ENCODE measurements around the gene PALD1. TPM values are rescaled to one million over a fixed set of nuclear protein-coding genes. Genes with fewer than 3 reads are reported as not detected.

Gene PALD1
- 15.9 TPM for total RNA-seq
- 10 to 100 TPM; 14.0 to 21.3 (median 18.3) TPM for polyA plus RNA-seq (ENCODE audit: insufficient read depth in 1 of 8, insufficient read length in 8 of 8, low replicate concordance in 1 of 8)
- long read RNA-seq, donor 1, full-length matches to known transcripts: 1 of 10 reads
- long read RNA-seq, donor 1, partial matches to known transcripts: 9 of 10 reads
- long read RNA-seq, donor 1, other reads (novel, unspliced or antisense): 0 of 10 reads
- long read RNA-seq, donor 2: 0 reads
- long read RNA-seq, donor 3, full-length matches to known transcripts: 4 of 4 reads
- long read RNA-seq, donor 3, partial matches to known transcripts: 0 of 4 reads
- long read RNA-seq, donor 3, other reads (novel, unspliced or antisense): 0 of 4 reads
- long read RNA-seq, donor 4, full-length matches to known transcripts: 1 of 1 reads
- long read RNA-seq, donor 4, partial matches to known transcripts: 0 of 1 reads
- long read RNA-seq, donor 4, other reads (novel, unspliced or antisense): 0 of 1 reads
- long read RNA-seq, donor 5, full-length matches to known transcripts: 6 of 6 reads
- long read RNA-seq, donor 5, partial matches to known transcripts: 0 of 6 reads
- long read RNA-seq, donor 5, other reads (novel, unspliced or antisense): 0 of 6 reads
- long read RNA-seq, donor 6, full-length matches to known transcripts: 2 of 2 reads
- long read RNA-seq, donor 6, partial matches to known transcripts: 0 of 2 reads
- long read RNA-seq, donor 6, other reads (novel, unspliced or antisense): 0 of 2 reads
- long read RNA-seq, donor 7: 0 reads
- long read RNA-seq, donor 8, partial matches to known transcripts: 9 of 9 reads
- long read RNA-seq, donor 8, other reads (novel, unspliced or antisense): 0 of 9 reads
- long read RNA-seq, donor 9: 0 reads
- long read RNA-seq, donor 10: 0 reads
- long read RNA-seq, donor 11, full-length matches to known transcripts: 2 of 2 reads
- long read RNA-seq, donor 11, partial matches to known transcripts: 0 of 2 reads
- long read RNA-seq, donor 11, other reads (novel, unspliced or antisense): 0 of 2 reads

GRCh38 chr10:70478191-70479164 lies at the start of gene PALD1:
PALD1 (plus strand) TSS chr10:70478767; CDS start chr10:70525952, 47,185 bp downstream.
- peak within 1 kb of the TSS; percentile 58 for H3K4me3 ChIP-seq (ENCODE audit: low read length)
- H3K4me1 ChIP-seq (ENCODE audit: control insufficient read depth, insufficient read depth, low read length): peaks cover 62% of the 10 kb centered on the region
- peaks cover 11% of the 10 kb centered on the region for H3K27me3 ChIP-seq (ENCODE audit: control insufficient read depth, insufficient read depth, low read length)
- H3K36me3 ChIP-seq (ENCODE audit: control insufficient read depth, insufficient read depth, low read length): no peaks in the 10 kb centered on the region
- peak; percentile 92 for DNase-seq
- H3K9me3 ChIP-seq (replicated peaks; ENCODE audit: control insufficient read depth, low read depth, low read length): no peaks in the 10 kb centered on the region
- WGBS (ENCODE audit: insufficient coverage): under 1% methylated on average over 84 of the region's 110 CpGs
- H3K27ac ChIP-seq (ENCODE audit: low read length): peak within 1 kb of the TSS; percentile 75

- DNase-seq: peak; percentile 90
- Histone ChIP-seq H3K27me3 (ENCODE audit: control insufficient read depth, insufficient read depth, low read length) (no peaks in the 10 kb centered on the region), H3K36me3 (ENCODE audit: control insufficient read depth, insufficient read depth, low read length) (peaks cover 35% of the 10 kb centered on the region), H3K9me3 (replicated peaks; ENCODE audit: control insufficient read depth, low read depth, low read length) (no peaks in the 10 kb centered on the region), H3K4me3 (ENCODE audit: low read length) (no peak overlapping the region), H3K27ac (ENCODE audit: low read length) (peak overlapping the region; percentile 75), H3K4me1 (ENCODE audit: control insufficient read depth, insufficient read depth, low read length) (peaks cover 85% of the 10 kb centered on the region)
- WGBS (ENCODE audit: insufficient coverage): 48% methylated on average over 4 of the region's 6 CpGs
Measured at GRCh38 chr10:70430493-70431445, 47.8 kb upstream of the PALD1 start.

- peaks cover 34% of the 10 kb centered on the region for H3K36me3 ChIP-seq (ENCODE audit: control insufficient read depth, insufficient read depth, low read length)
- DNase-seq: peak; percentile 75
- H3K4me3 ChIP-seq (ENCODE audit: low read length): no peak overlapping the region
- H3K27me3 ChIP-seq (ENCODE audit: control insufficient read depth, insufficient read depth, low read length): no peaks in the 10 kb centered on the region
- H3K9me3 ChIP-seq (replicated peaks; ENCODE audit: control insufficient read depth, low read depth, low read length): no peaks in the 10 kb centered on the region
- peak overlapping the region; percentile 75 for H3K27ac ChIP-seq (ENCODE audit: low read length)
- 44% methylated on average over 3 of the region's 4 CpGs for WGBS (ENCODE audit: insufficient coverage)
- H3K4me1 ChIP-seq (ENCODE audit: control insufficient read depth, insufficient read depth, low read length): peaks cover 80% of the 10 kb centered on the region
Measured at GRCh38 chr10:70432101-70432500, 46.5 kb upstream of the PALD1 start.

GRCh38 chr10:70432561-70433263 lies 45.9 kb upstream of the PALD1 start:
- H3K27ac ChIP-seq (ENCODE audit: low read length): peak overlapping the region; percentile 38
- H3K27me3 ChIP-seq (ENCODE audit: control insufficient read depth, insufficient read depth, low read length): no peaks in the 10 kb centered on the region
- no peak for DNase-seq
- peaks cover 31% of the 10 kb centered on the region for H3K36me3 ChIP-seq (ENCODE audit: control insufficient read depth, insufficient read depth, low read length)
- H3K4me1 ChIP-seq (ENCODE audit: control insufficient read depth, insufficient read depth, low read length): peaks cover 75% of the 10 kb centered on the region
- H3K4me3 ChIP-seq (ENCODE audit: low read length): no peak overlapping the region
- WGBS (ENCODE audit: insufficient coverage): 67% methylated on average over 4 of the region's 6 CpGs
- no peaks in the 10 kb centered on the region for H3K9me3 ChIP-seq (replicated peaks; ENCODE audit: control insufficient read depth, low read depth, low read length)

- peaks cover 66% of the 10 kb centered on the region for H3K4me1 ChIP-seq (ENCODE audit: control insufficient read depth, insufficient read depth, low read length)
- H3K27ac ChIP-seq (ENCODE audit: low read length): no peak overlapping the region
- H3K4me3 ChIP-seq (ENCODE audit: low read length): no peak overlapping the region
Measured at GRCh38 chr10:70433581-70434280, 44.8 kb upstream of the PALD1 start.

GRCh38 chr10:70435241-70436085 lies 43.1 kb upstream of the PALD1 start:
- H3K36me3 ChIP-seq (ENCODE audit: control insufficient read depth, insufficient read depth, low read length): peaks cover 12% of the 10 kb centered on the region
- H3K27me3 ChIP-seq (ENCODE audit: control insufficient read depth, insufficient read depth, low read length): peaks cover 21% of the 10 kb centered on the region
- no peak overlapping the region for H3K4me3 ChIP-seq (ENCODE audit: low read length)
- no peaks in the 10 kb centered on the region for H3K9me3 ChIP-seq (replicated peaks; ENCODE audit: control insufficient read depth, low read depth, low read length)
- peaks cover 55% of the 10 kb centered on the region for H3K4me1 ChIP-seq (ENCODE audit: control insufficient read depth, insufficient read depth, low read length)
- H3K27ac ChIP-seq (ENCODE audit: low read length): peak overlapping the region; percentile 57
- 88% methylated on average over 12 of the region's 19 CpGs for WGBS (ENCODE audit: insufficient coverage)
- peak; percentile 72 for DNase-seq

More at GRCh38 chr10:70433581-70434280, 44.8 kb upstream of the PALD1 start:
- H3K27me3 ChIP-seq (ENCODE audit: control insufficient read depth, insufficient read depth, low read length): peaks cover 4% of the 10 kb centered on the region
- WGBS (ENCODE audit: insufficient coverage): 67% methylated on average over 3 of the region's 9 CpGs
- H3K36me3 ChIP-seq (ENCODE audit: control insufficient read depth, insufficient read depth, low read length): peaks cover 22% of the 10 kb centered on the region
- no peaks in the 10 kb centered on the region for H3K9me3 ChIP-seq (replicated peaks; ENCODE audit: control insufficient read depth, low read depth, low read length)
- DNase-seq: no peak

GRCh38 chr10:70437721-70438120 lies 40.8 kb upstream of the PALD1 start:
- Histone ChIP-seq H3K4me3 (ENCODE audit: low read length) (no peak overlapping the region), H3K9me3 (replicated peaks; ENCODE audit: control insufficient read depth, low read depth, low read length) (no peaks in the 10 kb centered on the region), H3K36me3 (ENCODE audit: control insufficient read depth, insufficient read depth, low read length) (peaks cover 11% of the 10 kb centered on the region), H3K27me3 (ENCODE audit: control insufficient read depth, insufficient read depth, low read length) (peaks cover 43% of the 10 kb centered on the region), H3K4me1 (ENCODE audit: control insufficient read depth, insufficient read depth, low read length) (peaks cover 41% of the 10 kb centered on the region), H3K27ac (ENCODE audit: low read length) (no peak overlapping the region)
- 33% methylated on average over 1 of the region's 5 CpGs for WGBS (ENCODE audit: insufficient coverage)
- no peak for DNase-seq

Measured in muscle of leg (tissue), 16 donors.